Measurements from ENCODE around the gene DECR2.
"Not testable (repeated sequence)": the region's sequence is repeated elsewhere in the genome, so short reads cannot be mapped to it uniquely, and the experiment has no call there.

The DECR2 gene

DNA sequence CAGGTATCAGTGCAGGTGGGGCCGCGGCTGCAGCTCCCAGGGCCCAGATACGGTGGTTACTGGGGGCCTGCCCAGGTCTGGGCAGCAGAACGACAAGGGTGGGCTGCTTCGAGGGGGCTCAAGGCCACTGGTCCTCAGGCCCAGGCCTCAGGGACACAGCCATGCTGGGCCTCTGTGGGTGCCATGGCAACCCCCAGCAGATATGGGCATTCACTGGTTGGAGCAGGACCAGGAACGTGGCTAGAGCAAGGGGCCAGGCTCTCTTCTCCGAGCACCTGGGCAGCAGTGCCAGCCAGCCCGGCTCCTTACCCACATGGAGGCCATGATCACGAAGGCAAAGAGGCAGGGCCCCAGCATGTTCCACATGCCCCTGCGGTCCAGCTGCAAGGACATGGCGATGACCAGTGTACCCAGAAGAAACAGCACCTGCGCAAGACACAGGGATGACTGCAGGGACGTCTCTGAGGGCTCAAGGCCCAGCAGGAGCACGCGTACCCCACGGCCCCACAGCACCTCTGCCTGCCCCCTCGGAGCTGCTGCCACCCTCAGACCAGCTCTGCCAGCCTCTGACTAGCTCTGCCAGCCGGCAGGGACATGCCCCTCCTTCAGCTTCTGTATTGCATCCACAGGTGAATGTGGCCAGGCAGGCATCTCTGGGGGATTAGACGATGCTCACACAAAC, 29.2 kb upstream of the DECR2 start:
- peaks cover 48% of the 10 kb centered on the region for H3K4me1 ChIP-seq
- no peaks in the 10 kb centered on the region for H3K9me3 ChIP-seq
- H3K27ac ChIP-seq: peak overlapping the region; percentile 64
- no peak for TF ChIP-seq Cebpa-rat (IDR thresholded peaks at IDR 0.05)
- no peaks in the 10 kb centered on the region for H3K27me3 ChIP-seq
- H3K4me2 ChIP-seq: peak overlapping the region; percentile 94
- H4K20me1 ChIP-seq: peaks cover 38% of the 10 kb centered on the region
- H3K4me3 ChIP-seq: 0 out of 2 replicates have a peak overlapping the region, but pooled peaks have one; percentile 13
- H3K36me3 ChIP-seq: peaks cover 75% of the 10 kb centered on the region
- H3K9ac ChIP-seq: peak overlapping the region; percentile 53; the same call in 1 of the 2 replicates

DNA sequence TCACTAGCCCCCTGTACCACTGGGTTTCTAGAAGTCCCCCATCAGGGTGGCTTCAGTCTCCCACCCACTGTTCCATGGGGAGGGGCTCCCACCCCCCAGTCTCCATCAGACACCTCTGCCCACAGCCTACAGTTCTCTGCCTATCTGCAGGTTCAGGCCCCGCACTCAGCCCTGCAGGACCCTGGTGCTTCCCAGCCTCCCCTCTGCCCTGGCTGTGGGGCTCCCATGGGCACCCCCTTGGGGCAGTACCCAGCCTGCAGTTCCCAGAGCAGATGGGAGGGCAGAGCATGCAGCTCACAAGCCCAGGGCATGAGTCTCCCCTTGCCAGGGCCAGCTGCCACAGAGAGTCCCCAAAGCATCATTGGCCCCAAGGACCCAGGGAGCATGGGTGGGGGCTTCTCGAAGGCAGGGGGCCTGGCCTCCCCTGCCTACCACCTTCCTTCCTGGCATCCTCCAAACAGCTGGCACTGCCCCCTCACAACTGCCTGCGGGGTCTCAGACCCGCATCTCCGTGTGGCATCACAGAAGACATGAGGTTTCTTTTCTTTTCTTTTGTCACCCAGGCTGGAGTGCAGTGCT, 28.6 kb upstream of the DECR2 start:
- Histone ChIP-seq H3K9me3 (no peaks in the 10 kb centered on the region), H3K27me3 (no peaks in the 10 kb centered on the region), H3K4me2 (peak overlapping the region; percentile 94; the same call in 1 of the 2 replicates), H3K9ac (no peak overlapping the region), H3K4me3 (no peak overlapping the region), H3K36me3 (peaks cover 73% of the 10 kb centered on the region), H4K20me1 (peaks cover 37% of the 10 kb centered on the region), H3K27ac (no peak overlapping the region), H3K4me1 (peaks cover 45% of the 10 kb centered on the region)
- TF ChIP-seq Cebpa-rat (IDR thresholded peaks at IDR 0.05): no peak

DNA sequence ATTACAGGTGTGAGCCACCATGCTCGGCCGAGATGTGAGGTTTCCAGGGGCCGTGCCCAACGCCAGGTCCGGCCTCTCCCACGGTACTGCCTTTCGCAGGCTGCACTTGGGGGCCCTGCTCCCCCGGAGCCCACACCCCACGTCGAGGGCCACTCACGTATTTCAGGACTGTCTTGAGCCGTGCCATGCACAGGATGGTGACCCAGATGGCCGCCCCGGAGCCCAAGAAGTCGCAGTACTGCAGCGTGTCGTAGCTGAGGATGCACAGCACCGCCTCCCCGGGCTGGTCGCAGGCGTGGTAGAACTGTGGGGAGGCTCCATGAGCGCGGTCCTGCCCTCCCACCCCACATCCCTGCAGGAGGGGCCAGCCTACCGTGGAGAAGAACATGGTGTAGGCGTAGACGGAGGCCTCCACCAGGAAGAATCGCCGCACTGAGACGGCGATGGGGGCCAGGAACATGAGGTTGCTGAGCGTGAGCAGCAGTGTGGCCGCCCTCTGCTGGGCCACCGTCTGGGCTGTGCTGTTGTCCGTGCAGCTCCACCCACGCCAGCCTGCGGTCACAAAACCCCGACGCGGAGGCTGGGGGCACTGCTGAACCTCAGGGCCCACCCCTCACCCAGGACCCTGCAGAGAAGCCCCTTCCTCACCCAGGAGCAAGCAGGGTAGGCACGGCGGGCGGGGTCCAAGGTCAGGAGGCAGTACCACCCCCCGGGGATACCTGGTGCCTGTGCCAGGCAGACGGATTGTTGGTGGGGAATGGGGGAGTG, 27.7 kb upstream of the DECR2 start:
- no peak overlapping the region for H3K27ac ChIP-seq
- no peak overlapping the region for H3K4me2 ChIP-seq
- H3K4me1 ChIP-seq: peaks cover 39% of the 10 kb centered on the region
- H3K4me3 ChIP-seq: no peak overlapping the region
- no peaks in the 10 kb centered on the region for H3K27me3 ChIP-seq
- no peak overlapping the region for H3K9ac ChIP-seq
- no peak for TF ChIP-seq Cebpa-rat (IDR thresholded peaks at IDR 0.05)
- no peaks in the 10 kb centered on the region for H3K9me3 ChIP-seq
- peaks cover 64% of the 10 kb centered on the region for H3K36me3 ChIP-seq
- peaks cover 33% of the 10 kb centered on the region for H4K20me1 ChIP-seq

DNA sequence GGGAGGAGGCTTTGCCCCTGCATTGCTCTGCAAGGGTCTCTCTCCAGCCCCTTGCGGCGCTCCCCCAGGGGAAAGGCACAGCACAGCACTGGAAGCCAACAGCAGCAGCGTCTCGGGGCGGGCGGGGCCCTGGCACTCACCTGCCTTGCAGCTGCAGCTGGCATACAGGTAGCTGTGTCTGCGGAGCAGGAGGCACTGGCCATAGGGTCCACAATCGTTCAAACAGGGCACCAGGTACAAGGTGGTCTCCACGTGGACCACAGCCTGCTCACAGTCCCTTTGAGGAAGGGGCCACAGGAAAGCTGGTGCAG, 27.1 kb upstream of the DECR2 start:
- Histone ChIP-seq H3K36me3 (peaks cover 59% of the 10 kb centered on the region), H3K27me3 (no peaks in the 10 kb centered on the region), H4K20me1 (peaks cover 33% of the 10 kb centered on the region), H3K4me1 (peaks cover 37% of the 10 kb centered on the region), H3K4me2 (no peak overlapping the region), H3K9ac (no peak overlapping the region), H3K27ac (no peak overlapping the region), H3K4me3 (no peak overlapping the region), H3K9me3 (no peaks in the 10 kb centered on the region)
- TF ChIP-seq Cebpa-rat (IDR thresholded peaks at IDR 0.05): no peak

DNA sequence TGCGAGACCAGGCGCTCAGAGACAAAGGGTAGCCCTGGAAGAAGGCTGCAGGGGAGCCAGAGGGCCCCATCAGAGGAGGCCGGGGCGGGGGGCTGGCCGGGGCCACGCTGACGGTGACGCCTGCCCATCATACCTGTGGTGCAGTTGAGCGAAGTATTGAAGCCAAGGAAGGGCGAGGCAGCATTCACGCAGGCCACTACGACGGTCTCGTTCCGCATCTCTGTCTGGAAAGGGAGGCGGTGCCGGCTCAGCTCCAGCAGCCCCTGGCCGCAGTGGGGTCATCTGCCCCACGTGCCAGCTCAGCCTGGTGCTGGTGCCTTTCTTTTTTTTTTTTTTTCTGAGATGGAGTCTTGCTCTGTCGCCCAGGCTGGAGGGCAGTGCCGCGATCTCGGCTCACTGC, 26.5 kb upstream of the DECR2 start:
- peaks cover 59% of the 10 kb centered on the region for H3K36me3 ChIP-seq
- H3K27me3 ChIP-seq: no peaks in the 10 kb centered on the region
- no peak overlapping the region for H3K27ac ChIP-seq
- peaks cover 39% of the 10 kb centered on the region for H3K4me1 ChIP-seq
- no peak overlapping the region for H3K4me3 ChIP-seq
- no peaks in the 10 kb centered on the region for H3K9me3 ChIP-seq
- H3K4me2 ChIP-seq: no peak overlapping the region
- no peak overlapping the region for H3K9ac ChIP-seq
- peaks cover 36% of the 10 kb centered on the region for H4K20me1 ChIP-seq
- TF ChIP-seq Cebpa-rat (IDR thresholded peaks at IDR 0.05): no peak

DNA sequence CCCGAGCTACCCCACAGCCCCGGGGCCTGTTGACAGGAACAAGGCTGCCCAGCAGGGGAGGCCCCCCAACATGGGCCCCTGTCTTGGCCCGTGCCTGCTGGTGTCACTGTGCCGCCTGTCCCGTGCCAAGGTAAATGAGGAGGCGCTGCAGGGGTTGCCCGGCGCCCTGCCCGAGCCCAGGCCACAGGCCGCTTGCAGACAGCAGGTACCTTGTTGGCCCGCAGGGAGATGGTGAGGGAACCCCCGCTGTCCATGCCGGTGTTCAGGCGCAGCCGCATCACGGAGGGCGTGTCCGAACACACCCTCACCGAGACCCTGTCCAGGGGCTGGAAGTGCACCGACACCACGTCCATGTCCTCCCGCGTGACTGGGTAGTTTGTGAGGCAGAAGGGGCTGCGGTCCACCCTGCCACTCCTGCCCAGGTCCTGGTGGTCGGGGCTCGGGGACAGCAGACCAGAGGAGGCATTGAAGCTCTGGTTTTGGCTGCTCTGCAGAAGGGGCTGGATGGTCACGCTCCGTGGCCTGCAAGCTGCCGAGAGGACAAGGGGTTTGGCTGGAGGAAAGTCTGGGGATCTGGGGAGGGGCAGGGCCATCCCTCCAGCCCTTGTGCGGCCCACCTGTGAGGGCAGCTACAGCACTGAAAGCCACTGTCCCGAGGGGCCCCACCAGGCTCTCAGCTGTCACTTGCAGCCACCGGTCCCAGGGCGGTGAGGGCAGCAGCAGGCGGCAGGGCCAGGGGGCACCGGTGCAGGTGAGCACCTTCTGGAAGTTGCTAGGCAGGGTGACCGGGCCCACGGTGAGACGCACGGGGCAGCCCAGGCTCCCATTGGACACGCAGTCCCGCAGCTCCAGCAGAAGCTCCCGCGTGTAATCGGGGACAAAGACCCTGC, 25.5 kb upstream of the DECR2 start:
- H4K20me1 ChIP-seq: peaks cover 46% of the 10 kb centered on the region
- H3K9ac ChIP-seq: no peak overlapping the region
- peaks cover 59% of the 10 kb centered on the region for H3K36me3 ChIP-seq
- no peak overlapping the region for H3K27ac ChIP-seq
- no peaks in the 10 kb centered on the region for H3K27me3 ChIP-seq
- H3K4me2 ChIP-seq: no peak overlapping the region
- peaks cover 42% of the 10 kb centered on the region for H3K4me1 ChIP-seq
- no peaks in the 10 kb centered on the region for H3K9me3 ChIP-seq
- H3K4me3 ChIP-seq: no peak overlapping the region
- no peak for TF ChIP-seq Cebpa-rat (IDR thresholded peaks at IDR 0.05)

DNA sequence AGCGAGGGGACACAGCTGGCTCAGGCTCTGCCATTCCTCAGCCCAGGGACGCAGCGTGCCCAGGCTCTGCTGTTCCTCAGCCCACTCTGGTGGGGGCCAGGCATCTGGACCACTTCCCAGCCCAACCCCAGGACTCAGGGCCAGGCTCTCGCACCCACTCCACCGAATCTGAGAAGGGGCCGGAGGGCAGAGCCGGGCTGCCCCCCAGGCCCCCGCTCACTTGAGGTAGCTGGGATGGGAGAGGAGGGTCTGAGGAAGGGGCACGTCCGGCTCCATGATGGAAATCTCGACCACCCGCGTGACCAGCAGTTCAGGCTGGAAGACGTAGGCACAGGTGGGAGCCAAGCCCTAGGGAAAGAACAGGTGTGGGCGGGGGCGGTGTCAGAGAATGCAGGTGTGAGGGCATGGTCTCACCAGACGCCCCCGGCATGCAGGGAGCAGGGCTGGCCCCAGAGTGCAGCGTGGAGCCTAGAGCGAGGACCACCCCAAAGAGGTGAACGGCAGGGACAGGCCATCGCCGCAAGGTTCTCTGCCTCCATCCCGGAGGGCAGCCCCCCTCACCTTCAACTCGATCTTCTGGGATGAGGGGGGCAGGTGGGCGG, 24.8 kb upstream of the DECR2 start:
- TF ChIP-seq Cebpa-rat (IDR thresholded peaks at IDR 0.05): no peak

DNA sequence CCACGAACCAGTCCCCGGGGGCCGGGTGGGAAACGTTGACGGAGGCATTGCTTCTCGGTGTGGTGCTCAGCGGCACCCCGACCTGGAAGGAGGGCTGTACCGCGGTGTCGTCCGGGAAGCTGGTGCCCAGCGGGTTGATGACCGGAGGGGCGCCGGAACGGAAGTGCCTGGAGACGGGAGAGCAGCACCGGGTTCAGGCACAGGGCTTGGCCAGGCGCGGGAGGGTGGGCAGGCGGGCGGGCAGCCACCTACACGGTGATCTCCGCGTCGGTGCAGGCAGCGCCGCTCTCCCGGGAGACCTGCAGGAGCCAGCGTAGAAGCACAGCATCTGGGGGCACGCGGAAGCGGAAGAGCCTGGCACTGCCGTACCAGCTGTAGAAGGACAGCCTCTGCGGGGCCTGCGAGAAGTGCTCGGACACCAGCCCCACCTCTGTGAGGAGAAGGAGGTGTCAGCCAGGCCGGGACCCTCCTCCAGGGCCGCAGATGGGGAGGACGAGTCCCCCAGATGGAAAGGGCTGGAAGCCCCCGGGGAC, 24.2 kb upstream of the DECR2 start:
- no peak overlapping the region for H3K27ac ChIP-seq
- no peak overlapping the region for H3K4me3 ChIP-seq
- peaks cover 54% of the 10 kb centered on the region for H3K36me3 ChIP-seq
- H3K9me3 ChIP-seq: no peaks in the 10 kb centered on the region
- H3K4me1 ChIP-seq: peaks cover 29% of the 10 kb centered on the region
- peaks cover 39% of the 10 kb centered on the region for H4K20me1 ChIP-seq
- TF ChIP-seq Cebpa-rat (IDR thresholded peaks at IDR 0.05): no peak
- H3K4me2 ChIP-seq: no peak overlapping the region
- no peaks in the 10 kb centered on the region for H3K27me3 ChIP-seq
- no peak overlapping the region for H3K9ac ChIP-seq

More for the DNA sequence above, 24.8 kb upstream of the DECR2 start:
- H3K27me3 ChIP-seq: no peaks in the 10 kb centered on the region
- H3K27ac ChIP-seq: no peak overlapping the region
- no peaks in the 10 kb centered on the region for H3K9me3 ChIP-seq
- H3K4me3 ChIP-seq: no peak overlapping the region
- no peak overlapping the region for H3K9ac ChIP-seq
- H3K36me3 ChIP-seq: peaks cover 59% of the 10 kb centered on the region
- H4K20me1 ChIP-seq: peaks cover 45% of the 10 kb centered on the region
- H3K4me2 ChIP-seq: no peak overlapping the region
- peaks cover 34% of the 10 kb centered on the region for H3K4me1 ChIP-seq

DNA sequence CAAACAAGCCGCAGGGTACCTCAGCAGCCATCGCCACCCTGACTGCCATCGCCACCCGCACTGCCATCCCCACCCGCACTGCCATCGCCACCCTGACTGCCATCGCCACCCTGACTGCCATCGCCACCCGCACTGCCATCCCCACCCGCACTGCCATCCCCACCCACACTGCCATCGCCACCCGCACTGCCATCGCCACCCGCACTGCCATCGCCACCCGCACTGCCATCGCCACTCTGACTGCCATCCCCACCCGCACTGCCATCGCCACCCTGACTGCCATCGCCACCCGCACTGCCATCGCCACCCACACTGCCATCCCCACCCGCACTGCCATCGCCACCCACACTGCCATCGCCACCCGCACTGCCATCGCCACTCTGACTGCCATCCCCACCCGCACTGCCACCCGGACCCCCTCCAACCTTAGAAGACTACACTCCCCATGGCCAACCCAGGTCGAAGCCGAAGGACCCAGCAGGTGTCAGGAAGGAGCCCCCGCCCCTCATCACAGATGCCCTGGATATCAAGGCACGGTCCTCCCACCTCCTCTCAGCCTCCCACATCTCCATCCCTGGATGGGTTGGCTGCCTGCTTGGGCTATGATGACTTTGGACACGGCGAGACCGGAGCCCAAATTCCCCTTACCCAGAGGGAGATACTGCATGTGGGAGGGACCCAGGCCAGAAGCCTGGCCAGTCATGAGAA, 23.4 kb upstream of the DECR2 start:
- H3K36me3 ChIP-seq: peaks cover 46% of the 10 kb centered on the region
- not testable (repeated sequence) for H3K27ac ChIP-seq, H3K4me2 ChIP-seq, H3K4me3 ChIP-seq, H3K27me3 ChIP-seq, H3K9me3 ChIP-seq
- peaks cover 34% of the 10 kb centered on the region for H4K20me1 ChIP-seq
- H3K9ac ChIP-seq: 0 out of 2 replicates have a peak overlapping the region, but pooled peaks have one; percentile 15
- H3K4me1 ChIP-seq: peaks cover 28% of the 10 kb centered on the region

Measured in BLaER1 (cell line).